ENCODE measurements around the gene LAG3. TPM values are rescaled to one million over a fixed set of nuclear protein-coding genes. Genes with fewer than 3 reads are reported as not detected.

LAG3 gene
- total RNA-seq, 1 donor from 2014 or later: 52.2 TPM

GRCh38 chr12:6786416-6787094, 14.2 kb downstream of the LAG3 start:
- intact Hi-C loops (cut with micrococcal nuclease): no loop called here

GRCh38 chr12:6787309-6787708, 15.0 kb downstream of the LAG3 start:
- intact Hi-C loops (cut with micrococcal nuclease): no loop called here

DNA sequence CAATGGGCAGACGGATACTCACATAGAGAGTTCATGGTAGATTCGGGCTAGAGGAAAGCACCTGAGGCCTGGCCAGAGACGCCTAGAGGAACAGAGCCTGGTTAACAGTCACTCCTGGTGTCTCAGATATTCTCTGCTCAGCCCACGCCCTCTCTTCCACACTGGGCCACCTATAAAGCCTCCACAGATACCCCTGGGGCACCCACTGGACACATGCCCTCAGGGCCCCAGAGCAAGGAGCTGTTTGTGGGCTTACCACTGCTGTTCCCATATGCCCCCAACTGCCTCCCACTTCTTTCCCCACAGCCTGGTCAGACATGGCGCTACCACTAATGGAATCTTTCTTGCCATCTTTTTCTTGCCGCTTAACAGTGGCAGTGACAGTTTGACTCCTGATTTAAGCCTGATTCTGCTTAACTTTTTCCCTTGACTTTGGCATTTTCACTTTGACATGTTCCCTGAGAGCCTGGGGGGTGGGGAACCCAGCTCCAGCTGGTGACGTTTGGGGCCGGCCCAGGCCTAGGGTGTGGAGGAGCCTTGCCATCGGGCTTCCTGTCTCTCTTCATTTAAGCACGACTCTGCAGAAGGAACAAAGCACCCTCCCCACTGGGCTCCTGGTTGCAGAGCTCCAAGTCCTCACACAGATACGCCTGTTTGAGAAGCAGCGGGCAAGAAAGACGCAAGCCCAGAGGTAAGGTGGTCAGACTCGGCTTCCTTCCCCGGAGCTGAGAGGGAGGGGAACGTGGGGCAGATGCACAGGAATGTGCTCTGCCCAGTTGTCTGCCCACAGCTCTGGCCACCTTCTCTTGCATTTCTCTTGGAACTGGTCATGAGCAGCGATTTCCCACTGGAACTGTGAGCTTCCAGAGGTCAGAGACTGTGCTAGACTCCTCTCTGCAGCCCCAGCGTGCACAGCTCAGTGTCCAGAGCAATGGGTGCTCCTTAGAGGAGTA, 16.9 kb downstream of the LAG3 start, which contains the start of gene CD4:
TSS of gene CD4 (plus strand) at position 557 of the 953 bp plus-strand sequence. CDS start 10,611 bp downstream, outside the sequence.
- intact Hi-C loops (cut with micrococcal nuclease): loop anchor here (1.0 kb wide), 5 partner anchors 9 to 295 kb away; partner anchors contain the start of genes MLF2, NCAPD2 and USP5

DNA sequence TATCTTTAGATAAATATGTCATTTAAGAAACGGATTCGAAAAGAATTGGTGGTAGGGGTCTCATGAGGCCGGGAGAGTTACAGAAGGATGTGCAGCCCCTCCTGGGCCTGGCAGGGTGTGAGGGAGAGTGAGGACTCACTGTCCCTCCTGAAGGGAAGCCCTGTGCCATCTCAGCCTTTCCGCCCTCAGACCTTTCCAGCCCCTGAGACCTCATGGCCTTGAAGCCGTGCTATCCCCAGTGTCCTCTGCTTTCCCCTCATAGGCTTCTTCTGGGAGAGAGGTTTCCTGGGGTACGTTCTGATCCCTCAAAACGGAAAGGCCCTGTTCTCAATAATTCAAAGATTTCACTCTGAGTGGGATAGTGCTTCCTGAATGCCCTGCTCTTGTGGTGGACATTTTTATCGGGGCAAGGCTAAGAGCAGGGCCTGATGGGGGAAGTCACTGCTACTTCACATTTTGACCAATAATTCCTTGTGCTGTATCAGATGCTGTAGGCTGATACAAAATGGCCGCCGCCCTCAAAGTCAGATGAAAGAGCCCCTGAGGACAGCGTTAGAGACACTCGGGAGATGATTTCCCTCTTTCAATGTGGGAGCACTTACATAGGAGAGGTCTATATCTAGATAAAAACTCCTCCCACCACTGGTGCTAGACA, 18.3 kb downstream of the LAG3 start:
- intact Hi-C loops (cut with micrococcal nuclease): loop anchor here (1.0 kb wide), 1 partner anchor 101 kb away; the partner anchor contains the start of gene ZNF384

DNA sequence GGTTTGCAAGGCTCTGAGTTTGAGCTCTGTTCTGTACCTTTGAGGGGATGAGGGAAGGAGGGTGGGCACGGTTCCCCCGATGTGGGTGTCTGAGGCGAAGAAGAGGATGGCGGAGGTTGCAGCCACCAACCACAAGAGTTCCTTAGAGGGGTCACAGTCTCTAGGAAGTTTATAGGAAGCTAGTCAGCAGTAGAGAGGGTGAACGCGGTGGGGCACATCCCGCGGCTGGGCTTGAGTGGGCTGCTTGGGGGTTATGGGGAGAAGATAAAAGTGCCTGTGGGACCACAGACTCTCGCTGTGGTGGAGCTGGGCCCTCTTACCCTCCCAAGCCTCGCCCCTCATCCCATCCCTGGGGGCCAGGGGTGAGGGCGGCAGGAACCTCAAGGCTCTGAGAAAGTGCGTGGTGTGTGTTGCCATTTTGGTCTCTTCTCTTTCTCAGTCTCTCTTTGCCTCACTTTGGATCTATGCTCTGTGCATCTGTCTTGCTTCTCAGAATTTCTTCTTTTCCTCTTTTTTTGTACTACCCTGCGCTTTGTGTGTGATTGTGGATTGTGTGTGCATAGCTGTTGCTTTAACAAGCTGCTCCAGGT, 19.7 kb downstream of the LAG3 start:
- intact Hi-C loops (cut with micrococcal nuclease): loop anchor here (1.0 to 2.0 kb wide), 3 partner anchors 17 to 68 kb away; partner anchors contain the start of gene COPS7A

DNA sequence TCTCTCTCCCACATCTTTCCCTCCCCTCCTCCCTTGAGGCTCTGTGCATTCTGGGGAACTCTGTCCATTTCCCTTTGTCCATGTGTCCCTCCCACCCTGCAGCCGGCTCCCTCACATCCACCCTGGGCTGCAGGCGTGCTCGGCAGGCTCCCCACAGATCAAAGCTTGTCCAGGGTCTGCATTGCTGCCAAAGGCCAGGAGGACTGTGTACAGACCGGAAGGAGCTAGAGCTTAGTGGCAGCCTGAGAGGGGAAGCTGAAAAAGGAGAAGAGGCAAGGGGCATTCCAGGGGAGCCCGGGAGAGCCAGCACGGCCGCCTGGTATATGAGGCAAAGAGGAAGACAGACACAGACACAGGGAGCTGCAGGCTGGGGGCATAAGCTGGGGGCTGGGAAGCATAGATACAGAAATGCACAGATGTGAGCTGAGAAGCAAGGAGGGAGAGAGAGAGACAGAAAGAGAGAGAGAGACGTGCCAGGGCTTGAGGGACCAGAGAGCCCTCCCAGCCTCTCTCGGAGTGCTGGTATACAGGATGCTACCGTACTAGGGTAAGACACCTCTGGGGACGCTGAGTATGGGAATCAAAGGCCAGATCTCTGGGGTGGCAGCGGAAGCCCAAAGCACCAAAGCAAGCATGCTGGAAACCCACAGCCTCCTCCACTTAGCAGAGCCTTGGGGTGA, 20.3 kb downstream of the LAG3 start:
- intact Hi-C loops (cut with micrococcal nuclease): loop anchor here (1.0 to 2.0 kb wide), 4 partner anchors 16 to 184 kb away; partner anchors contain the start of gene COPS7A

DNA sequence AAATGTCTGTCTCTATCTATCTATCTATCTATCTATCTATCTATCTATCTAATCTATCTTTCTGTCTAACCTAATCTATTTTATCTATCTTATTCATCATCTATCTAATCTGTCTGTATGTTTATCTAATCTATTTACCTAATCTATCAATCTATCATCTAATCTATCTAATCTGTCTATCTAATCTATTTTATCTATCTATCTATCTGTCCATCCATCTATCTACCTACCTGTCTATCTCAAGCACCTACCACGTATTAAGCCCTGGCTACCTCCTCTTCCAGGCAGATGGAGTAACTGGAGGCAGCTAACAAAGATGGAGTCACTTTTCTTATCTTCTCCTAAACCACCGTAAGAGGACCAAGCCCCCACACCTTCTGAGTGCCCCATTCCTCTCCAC, 22.8 kb downstream of the LAG3 start:
- intact Hi-C loops (cut with micrococcal nuclease): no loop called here

- intact Hi-C loops (cut with micrococcal nuclease): no loop called here
Measured at GRCh38 chr12:6796576-6796975, 24.3 kb downstream of the LAG3 start.

DNA sequence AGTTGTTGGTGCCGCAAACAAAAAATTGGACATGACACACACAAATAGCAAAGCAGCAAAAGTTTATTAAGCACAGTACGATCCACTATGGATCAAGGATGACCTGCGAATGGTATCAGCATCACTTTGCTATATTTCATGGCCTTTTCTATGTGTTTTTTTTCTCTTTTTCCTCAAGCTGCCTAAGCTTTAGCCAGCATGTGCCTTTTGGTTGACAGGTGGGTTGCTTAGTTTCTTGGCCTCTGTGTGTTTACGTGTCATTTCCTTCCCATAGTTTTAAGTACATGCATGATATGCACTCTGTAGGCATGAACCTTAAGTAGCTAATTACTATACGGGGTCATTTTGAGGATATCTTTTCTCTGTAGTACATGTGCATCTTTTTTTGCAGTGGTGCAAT, 26.8 kb downstream of the LAG3 start:
- intact Hi-C loops (cut with micrococcal nuclease): no loop called here

DNA sequence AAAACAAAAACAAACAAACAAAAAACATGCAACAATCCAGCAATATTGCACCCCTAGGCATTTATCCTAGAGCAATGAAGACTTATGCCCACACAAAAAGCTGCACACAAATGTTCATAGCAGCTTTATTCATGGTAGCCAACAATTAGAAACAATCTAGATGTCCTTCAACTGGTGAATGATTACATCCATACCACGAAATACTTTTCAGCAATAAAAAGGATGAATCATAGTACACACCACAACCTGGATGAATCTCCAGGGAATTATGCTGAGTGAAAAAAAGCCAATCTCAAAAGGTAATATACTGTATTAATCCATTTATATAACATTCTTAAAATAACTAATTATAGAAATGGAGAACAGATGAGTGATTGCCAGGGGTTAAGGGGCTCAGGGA, 34.9 kb downstream of the LAG3 start:
- intact Hi-C loops (cut with micrococcal nuclease): no loop called here

DNA sequence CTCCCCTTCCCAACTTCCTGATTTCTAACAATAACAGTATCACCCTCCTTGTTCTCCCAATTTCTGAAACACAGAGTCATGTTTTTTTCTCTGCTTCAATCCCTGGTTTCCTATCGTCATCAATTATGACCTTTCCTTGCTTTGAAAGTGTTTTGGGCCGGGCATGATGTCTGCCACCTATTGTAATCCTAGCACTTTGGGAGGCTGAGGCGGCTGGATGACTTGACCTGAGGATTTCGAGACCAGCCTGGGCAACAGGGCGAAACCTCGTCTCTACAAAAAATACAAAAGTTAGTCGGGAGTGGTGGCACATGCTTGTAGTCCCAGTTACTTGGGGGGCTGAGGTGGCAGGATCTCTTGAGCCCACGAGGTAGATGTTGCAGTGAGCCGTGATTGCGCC, 36.7 kb downstream of the LAG3 start:
- intact Hi-C loops (cut with micrococcal nuclease): loop anchor here (2.0 kb wide), 1 partner anchor 16 kb away; no protein-coding TSS in a partner anchor

DNA sequence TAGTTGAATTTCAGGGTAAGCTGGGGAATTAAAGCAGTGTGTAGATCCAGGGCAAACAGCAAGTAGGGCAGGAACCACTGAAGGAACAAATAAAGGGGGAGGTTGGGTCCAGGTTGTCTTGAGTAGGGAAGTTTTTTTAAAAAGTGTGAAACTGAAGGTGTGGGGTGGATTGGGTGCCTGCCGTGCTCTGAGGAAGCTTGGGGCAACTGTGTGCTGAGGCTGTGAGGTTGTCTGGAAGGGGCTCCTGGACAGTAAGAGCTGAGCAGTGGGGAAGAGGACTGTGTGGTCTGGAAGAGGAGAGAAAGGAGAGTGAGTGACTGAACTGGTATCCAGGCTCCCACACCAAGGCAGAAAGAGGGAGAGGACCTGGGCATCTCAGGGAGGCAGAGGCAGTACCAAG, 38.4 kb downstream of the LAG3 start:
- intact Hi-C loops (cut with micrococcal nuclease): no loop called here

DNA sequence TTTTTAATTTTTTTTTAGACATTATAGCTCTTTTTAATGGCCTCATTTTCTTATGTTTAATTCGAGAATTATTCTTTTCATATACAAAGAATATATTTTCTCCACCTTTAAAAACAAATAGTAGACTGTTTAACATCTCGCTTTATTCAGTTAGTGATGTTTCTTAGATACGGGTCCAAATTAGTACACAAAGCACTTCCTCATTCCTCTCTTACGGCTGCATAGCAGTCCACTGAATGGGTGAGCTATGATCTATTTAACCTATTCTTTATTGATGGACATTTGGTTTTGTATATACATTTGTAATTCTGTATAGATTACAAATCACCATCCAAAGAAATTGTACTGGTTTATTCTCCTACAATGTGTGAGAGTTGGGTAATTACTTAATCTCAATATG, 41.0 kb downstream of the LAG3 start:
- intact Hi-C loops (cut with micrococcal nuclease): no loop called here

DNA sequence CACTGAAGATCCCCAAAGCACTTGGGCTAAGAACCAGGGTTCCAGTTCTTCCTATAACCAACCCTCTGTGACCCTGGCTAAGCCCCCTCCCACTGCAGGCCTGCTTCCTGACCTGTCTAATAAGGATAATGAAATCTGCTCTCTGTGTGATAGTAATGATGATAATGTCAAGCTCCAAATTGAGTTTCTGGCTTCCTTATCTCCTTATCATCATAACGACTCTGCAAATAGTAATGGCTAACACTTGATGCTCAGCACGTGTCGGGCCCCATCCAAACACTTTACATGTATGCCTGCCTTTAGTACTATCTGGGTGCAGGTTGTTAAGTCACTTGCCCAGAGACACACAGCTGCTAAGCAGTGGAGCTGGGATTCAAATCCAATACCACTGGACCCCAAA, 44.3 kb downstream of the LAG3 start:
- intact Hi-C loops (cut with micrococcal nuclease): no loop called here

DNA sequence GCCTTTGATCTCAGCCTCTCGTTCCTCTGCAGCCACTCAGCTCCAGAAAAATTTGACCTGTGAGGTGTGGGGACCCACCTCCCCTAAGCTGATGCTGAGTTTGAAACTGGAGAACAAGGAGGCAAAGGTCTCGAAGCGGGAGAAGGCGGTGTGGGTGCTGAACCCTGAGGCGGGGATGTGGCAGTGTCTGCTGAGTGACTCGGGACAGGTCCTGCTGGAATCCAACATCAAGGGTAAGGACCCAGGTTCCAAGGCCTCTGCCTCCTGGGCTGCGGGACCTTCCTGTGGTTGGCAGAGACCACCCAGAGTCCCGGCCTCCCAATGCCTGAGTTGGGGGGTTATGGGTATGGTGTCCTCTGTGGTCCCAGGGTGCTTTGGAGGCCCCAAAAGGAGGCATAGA, 44.8 kb downstream of the LAG3 start:
- intact Hi-C loops (cut with micrococcal nuclease): no loop called here

- intact Hi-C loops (cut with micrococcal nuclease): no loop called here
Measured at GRCh38 chr12:6817662-6818157, 45.4 kb downstream of the LAG3 start.

GRCh38 chr12:6818222-6818621, 45.9 kb downstream of the LAG3 start:
- intact Hi-C loops (cut with micrococcal nuclease): no loop called here

DNA sequence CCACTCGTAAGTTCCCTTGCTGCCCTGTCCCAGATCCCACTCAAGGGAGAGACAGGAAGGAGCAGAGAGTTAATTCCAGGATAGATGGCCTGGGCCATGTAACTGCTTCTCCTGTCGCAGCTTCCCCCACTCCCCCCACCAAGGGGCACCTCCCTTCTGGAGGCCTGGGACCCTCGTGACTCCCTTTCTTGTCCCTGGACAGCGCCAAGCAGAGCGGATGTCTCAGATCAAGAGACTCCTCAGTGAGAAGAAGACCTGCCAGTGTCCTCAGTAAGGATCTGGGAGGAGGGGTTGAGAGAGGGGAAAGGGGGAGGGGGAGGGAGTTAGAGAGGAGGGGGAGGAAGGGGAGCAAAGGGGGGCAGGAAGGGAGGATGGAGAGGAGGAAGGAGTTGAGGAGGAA, 46.3 kb downstream of the LAG3 start:
- intact Hi-C loops (cut with micrococcal nuclease): no loop called here

DNA sequence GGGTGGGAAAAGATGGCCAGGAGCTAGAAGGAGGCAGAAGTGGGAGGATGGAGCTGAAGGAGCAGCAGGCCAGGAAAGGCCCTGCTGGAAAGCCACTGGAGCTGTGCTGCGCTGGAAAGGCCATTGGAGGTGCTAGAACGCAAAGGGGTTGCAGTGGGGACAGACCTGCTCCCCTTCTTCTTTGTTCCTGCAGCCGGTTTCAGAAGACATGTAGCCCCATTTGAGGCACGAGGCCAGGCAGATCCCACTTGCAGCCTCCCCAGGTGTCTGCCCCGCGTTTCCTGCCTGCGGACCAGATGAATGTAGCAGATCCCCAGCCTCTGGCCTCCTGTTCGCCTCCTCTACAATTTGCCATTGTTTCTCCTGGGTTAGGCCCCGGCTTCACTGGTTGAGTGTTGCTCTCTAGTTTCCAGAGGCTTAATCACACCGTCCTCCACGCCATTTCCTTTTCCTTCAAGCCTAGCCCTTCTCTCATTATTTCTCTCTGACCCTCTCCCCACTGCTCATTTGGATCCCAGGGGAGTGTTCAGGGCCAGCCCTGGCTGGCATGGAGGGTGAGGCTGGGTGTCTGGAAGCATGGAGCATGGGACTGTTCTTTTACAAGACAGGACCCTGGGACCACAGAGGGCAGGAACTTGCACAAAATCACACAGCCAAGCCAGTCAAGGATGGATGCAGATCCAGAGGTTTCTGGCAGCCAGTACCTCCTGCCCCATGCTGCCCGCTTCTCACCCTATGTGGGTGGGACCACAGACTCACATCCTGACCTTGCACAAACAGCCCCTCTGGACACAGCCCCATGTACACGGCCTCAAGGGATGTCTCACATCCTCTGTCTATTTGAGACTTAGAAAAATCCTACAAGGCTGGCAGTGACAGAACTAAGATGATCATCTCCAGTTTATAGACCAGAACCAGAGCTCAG, 47.0 kb downstream of the LAG3 start:
- intact Hi-C loops (cut with micrococcal nuclease): no loop called here

All from T-helper 1 cell treated with Interleukin-12 subunit alpha and Interleukin-12 subunit beta and Interleukin-4 antibody, amounts not matched to agents 30 ng/mL and 1 ng/mL, for 36 hours (primary cell).